NCI-H1930 (cell line): ENCODE data around the gene SPSB1.

ENCODE experiments used
- DNase-seq, 2 experiments: peaks; one replicate each; lab custom pipeline; 2025; lab: John Stamatoyannopoulos, UW

SPSB1 gene

GRCh38 chr1:9391620-9392019, 98.9 kb downstream of the SPSB1 start:
- DNase-seq = no peak

GRCh38 chr1:9394010-9394409, 101.3 kb downstream of the SPSB1 start:
- DNase-seq = no peak

GRCh38 chr1:9395018-9395417, 102.3 kb downstream of the SPSB1 start:
- DNase-seq = no peak

GRCh38 chr1:9397047-9397446, 104.4 kb downstream of the SPSB1 start:
- no peak for DNase-seq

GRCh38 chr1:9397997-9398526, 105.4 kb downstream of the SPSB1 start:
- no peak for DNase-seq

GRCh38 chr1:9399510-9400424, 107.1 kb downstream of the SPSB1 start:
- no peak for DNase-seq

GRCh38 chr1:9400425-9401079, 107.9 kb downstream of the SPSB1 start:
- DNase-seq = no peak

GRCh38 chr1:9401080-9401453, 108.4 kb downstream of the SPSB1 start:
- DNase-seq = no peak

GRCh38 chr1:9402256-9402616, 109.5 kb downstream of the SPSB1 start:
- no peak for DNase-seq

- DNase-seq = no peak
Measured at GRCh38 chr1:9402717-9403225, 110.1 kb downstream of the SPSB1 start.

- no peak for DNase-seq
Measured at GRCh38 chr1:9404117-9404914, 111.6 kb downstream of the SPSB1 start.

- no peak for DNase-seq
Measured at GRCh38 chr1:9406111-9406510, 113.4 kb downstream of the SPSB1 start.

GRCh38 chr1:9410737-9411297, 118.1 kb downstream of the SPSB1 start:
- no peak for DNase-seq

- no peak for DNase-seq
Measured at GRCh38 chr1:9413071-9413876, 120.6 kb downstream of the SPSB1 start.

GRCh38 chr1:9413877-9414213, 121.2 kb downstream of the SPSB1 start:
- no peak for DNase-seq

- DNase-seq = no peak
Measured at GRCh38 chr1:9416506-9416905, 123.8 kb downstream of the SPSB1 start.

GRCh38 chr1:9416918-9417500, 124.3 kb downstream of the SPSB1 start:
- DNase-seq = no peak

GRCh38 chr1:9417695-9418094, 125.0 kb downstream of the SPSB1 start:
- no peak for DNase-seq

- DNase-seq = no peak
Measured at GRCh38 chr1:9418851-9419250, 126.2 kb downstream of the SPSB1 start.
